ENCODE results near the gene MGLL.
A peak's percentile ranks its signal among the peaks of the same experiment; 100 is the strongest.

Gene MGLL

DNA sequence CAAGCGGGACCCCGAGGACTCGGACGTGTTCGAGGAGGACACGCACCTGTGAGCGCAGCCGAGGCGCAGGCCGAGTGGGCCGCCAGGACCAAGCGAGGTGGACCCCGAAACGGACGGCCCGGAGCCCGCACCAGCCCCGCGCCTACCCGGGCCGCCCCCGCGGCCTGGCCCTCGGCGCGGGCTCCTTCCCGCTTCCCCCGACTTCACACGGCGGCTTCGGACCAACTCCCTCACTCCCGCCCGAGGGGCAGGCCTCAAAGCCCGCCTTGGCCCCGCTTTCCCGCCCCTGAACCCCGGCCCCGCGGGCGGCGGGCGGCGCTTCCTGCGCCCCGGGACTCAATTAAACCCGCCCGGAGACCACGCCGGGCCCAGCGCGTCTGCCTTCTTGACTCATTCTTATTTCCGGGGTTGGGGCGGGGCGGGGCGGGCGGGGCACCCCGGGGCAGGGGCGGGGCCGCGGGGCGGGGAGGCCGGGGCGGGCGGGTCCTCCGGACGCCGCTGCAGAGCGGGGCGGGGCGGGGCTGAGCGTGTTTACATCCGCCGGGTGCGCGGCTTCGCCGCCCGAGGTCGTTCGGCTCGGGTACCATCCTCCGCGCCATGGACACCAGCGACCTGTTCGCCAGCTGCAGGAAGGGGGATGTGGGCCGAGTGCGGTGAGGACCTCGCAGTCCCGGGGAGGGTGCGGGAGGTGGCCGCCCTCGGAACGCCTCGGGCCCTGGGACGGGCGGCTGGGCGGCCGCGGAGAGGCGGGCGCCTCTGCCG is 149.7 kb downstream of the MGLL start, which contains the start of gene ABTB1:
Gene ABTB1 (plus strand): TSS at position 524 of the 762 bp plus-strand sequence. CDS start 74 bp downstream, at position 598.
- no peaks in the 10 kb centered on the region for H3K9me2 ChIP-seq (replicated peaks; ENCODE audit: insufficient read depth, low read length)

DNA sequence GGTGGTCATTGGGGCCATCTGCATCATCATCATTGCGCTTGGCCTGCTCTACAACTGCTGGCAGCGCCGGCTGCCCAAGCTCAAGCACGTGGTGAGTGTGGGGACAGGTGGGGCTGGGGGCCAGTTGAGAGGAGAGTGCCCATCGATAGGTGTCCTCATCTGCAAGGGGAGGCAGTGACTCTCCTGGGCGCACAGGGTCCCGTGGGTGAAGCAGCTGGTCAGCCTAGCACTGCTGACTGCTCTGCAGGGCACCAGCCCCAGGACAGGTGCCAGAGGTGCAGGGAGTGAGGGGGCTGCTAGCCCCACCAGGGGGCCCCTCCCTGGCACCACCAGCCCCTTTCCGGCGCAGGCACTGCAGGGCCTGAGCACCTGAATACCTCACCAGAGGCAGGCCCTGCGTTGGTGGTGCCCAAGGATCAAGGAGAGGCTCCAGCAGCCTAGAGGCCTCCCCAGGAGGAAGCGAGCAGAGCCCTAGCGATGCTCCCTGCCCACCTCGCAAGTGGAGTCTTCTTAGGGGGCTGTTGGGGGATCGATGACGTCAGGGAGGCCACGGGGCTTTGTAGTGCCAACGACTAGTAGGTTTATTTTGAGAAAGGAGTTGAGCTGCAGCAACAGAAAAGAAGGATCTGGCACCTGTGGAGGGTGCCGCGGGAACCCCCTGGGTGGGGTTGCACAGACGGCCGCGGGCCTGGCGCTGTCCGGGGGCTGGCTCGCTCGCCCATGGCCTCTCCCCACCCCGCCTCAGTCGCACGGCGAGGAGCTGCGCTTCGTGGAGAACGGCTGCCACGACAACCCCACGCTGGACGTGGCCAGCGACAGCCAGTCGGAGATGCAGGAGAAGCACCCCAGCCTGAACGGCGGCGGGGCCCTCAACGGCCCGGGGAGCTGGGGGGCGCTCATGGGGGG is 150.5 kb downstream of the MGLL start:
- Histone ChIP-seq H3K4me3 (ENCODE audit: low read length) (peak overlapping the region; percentile 87), H3K9me3 (replicated peaks; ENCODE audit: insufficient read depth, low read length) (no peaks in the 10 kb centered on the region), H3K27ac (ENCODE audit: low read length) (peak overlapping the region; percentile 37; the same call in 1 of the 2 replicates), H3F3A (ENCODE audit: insufficient read depth, low read length) (no peaks in the 10 kb centered on the region), H3K9ac (ENCODE audit: low read length) (peak overlapping the region; percentile 91), H3K36me3 (replicated peaks; ENCODE audit: insufficient read depth, low read length) (no peaks in the 10 kb centered on the region), H4K20me1 (ENCODE audit: insufficient read depth, low read length) (no peaks in the 10 kb centered on the region), H3K9me2 (replicated peaks; ENCODE audit: insufficient read depth, low read length) (no peaks in the 10 kb centered on the region), H3K4me2 (ENCODE audit: low read depth, low read length) (peak overlapping the region; percentile 100), H3K27me3 (replicated peaks; ENCODE audit: insufficient read depth, low read length) (no peaks in the 10 kb centered on the region), H3K79me2 (ENCODE audit: low read length) (no peaks in the 10 kb centered on the region; the same call in 1 of the 2 replicates), H3K4me1 (ENCODE audit: low read length) (0 out of 2 replicates have a peak, but pooled peaks cover 5% of the 10 kb centered on the region), H2AFZ (ENCODE audit: low read length) (peak overlapping the region; percentile 98)
- no peak for TF ChIP-seq EZH2 (optimal IDR thresholded peaks at IDR 0.05; ENCODE audit: low read depth, low read length)
- DNase-seq, result peak; percentile 10

More for the DNA sequence above, 149.7 kb downstream of the MGLL start, which contains the start of gene ABTB1:
- H3K9me3 ChIP-seq (replicated peaks; ENCODE audit: insufficient read depth, low read length), result no peaks in the 10 kb centered on the region
- TF ChIP-seq EZH2 (optimal IDR thresholded peaks at IDR 0.05; ENCODE audit: low read depth, low read length), result no peak
- TF ChIP-seq, protein P1, sequence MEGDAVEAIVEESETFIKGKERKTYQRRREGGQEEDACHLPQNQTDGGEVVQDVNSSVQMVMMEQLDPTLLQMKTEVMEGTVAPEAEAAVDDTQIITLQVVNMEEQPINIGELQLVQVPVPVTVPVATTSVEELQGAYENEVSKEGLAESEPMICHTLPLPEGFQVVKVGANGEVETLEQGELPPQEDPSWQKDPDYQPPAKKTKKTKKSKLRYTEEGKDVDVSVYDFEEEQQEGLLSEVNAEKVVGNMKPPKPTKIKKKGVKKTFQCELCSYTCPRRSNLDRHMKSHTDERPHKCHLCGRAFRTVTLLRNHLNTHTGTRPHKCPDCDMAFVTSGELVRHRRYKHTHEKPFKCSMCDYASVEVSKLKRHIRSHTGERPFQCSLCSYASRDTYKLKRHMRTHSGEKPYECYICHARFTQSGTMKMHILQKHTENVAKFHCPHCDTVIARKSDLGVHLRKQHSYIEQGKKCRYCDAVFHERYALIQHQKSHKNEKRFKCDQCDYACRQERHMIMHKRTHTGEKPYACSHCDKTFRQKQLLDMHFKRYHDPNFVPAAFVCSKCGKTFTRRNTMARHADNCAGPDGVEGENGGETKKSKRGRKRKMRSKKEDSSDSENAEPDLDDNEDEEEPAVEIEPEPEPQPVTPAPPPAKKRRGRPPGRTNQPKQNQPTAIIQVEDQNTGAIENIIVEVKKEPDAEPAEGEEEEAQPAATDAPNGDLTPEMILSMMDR (IDR thresholded peaks at IDR 0.05; ENCODE audit: low read length), result no peak
- TF ChIP-seq EZH2phosphoT487 (IDR thresholded peaks at IDR 0.05; ENCODE audit: low read length), result no peak
- H4K20me1 ChIP-seq (ENCODE audit: insufficient read depth, low read length), result no peaks in the 10 kb centered on the region
- no peaks in the 10 kb centered on the region for H3F3A ChIP-seq (ENCODE audit: insufficient read depth, low read length)
- no peaks in the 10 kb centered on the region for H3K27me3 ChIP-seq (replicated peaks; ENCODE audit: insufficient read depth, low read length)
- peak; percentile 81 for DNase-seq
- peak within 1 kb of the TSS; percentile 87 for H3K4me3 ChIP-seq (ENCODE audit: low read length)
- H3K4me2 ChIP-seq (ENCODE audit: low read depth, low read length), result peak within 1 kb of the TSS; percentile 100
- H3K36me3 ChIP-seq (replicated peaks; ENCODE audit: insufficient read depth, low read length), result no peaks in the 10 kb centered on the region
- peak within 1 kb of the TSS; percentile 91 for H3K9ac ChIP-seq (ENCODE audit: low read length)
- H3K79me2 ChIP-seq (ENCODE audit: low read length), result no peaks in the 10 kb centered on the region; the same call in 1 of the 2 replicates
- peak within 1 kb of the TSS; percentile 98 for H2AFZ ChIP-seq (ENCODE audit: low read length)
- 0 out of 2 replicates have a peak, but pooled peaks cover 5% of the 10 kb centered on the region for H3K4me1 ChIP-seq (ENCODE audit: low read length)
- peak within 1 kb of the TSS; percentile 37; the same call in 1 of the 2 replicates for H3K27ac ChIP-seq (ENCODE audit: low read length)

DNA sequence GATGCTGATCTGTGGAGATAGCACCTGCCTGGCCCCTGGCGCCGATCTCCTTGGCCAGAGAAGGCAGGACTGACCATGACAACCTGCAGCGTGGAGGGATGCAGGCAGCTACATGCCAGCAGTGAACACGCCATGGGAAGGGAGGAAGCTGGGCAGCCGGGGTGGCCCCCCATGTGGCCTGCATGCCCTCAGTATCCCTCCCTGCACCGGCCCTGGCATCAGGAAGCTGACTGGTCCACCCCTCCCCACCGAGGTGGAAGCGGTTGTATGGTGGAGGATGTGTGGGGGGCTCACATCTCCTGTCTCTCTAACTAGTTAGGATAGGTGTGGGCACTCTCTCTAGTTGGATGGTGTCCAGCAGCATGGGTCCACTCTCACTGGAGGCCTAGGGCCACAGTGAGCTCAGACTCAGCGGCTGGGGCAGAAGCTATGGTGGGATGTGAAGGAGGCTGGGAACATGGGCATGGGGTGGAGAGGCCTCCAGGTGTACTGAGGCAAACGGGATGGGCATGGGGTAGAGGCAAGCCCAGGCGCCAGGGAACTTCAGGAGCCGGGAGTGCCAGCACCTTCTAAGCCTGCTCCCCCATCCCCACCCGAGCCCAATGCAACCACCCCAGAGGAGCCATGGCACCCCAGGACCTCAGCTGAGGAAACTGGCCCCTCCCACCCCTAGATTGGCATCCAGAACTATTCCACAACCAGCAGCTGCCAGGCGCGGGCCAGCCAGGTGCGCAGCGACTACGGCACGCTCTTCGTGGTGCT is 151.4 kb downstream of the MGLL start:
- H3K4me3 ChIP-seq (ENCODE audit: low read length), result no peak overlapping the region
- no peak overlapping the region for H2AFZ ChIP-seq (ENCODE audit: low read length)
- H4K20me1 ChIP-seq (ENCODE audit: insufficient read depth, low read length), result no peaks in the 10 kb centered on the region
- H3K27ac ChIP-seq (ENCODE audit: low read length), result no peak overlapping the region
- no peaks in the 10 kb centered on the region for H3F3A ChIP-seq (ENCODE audit: insufficient read depth, low read length)
- DNase-seq, result no peak
- no peaks in the 10 kb centered on the region for H3K9me3 ChIP-seq (replicated peaks; ENCODE audit: insufficient read depth, low read length)
- H3K79me2 ChIP-seq (ENCODE audit: low read length), result no peaks in the 10 kb centered on the region; the same call in 1 of the 2 replicates
- no peaks in the 10 kb centered on the region for H3K9me2 ChIP-seq (replicated peaks; ENCODE audit: insufficient read depth, low read length)
- H3K27me3 ChIP-seq (replicated peaks; ENCODE audit: insufficient read depth, low read length), result no peaks in the 10 kb centered on the region
- H3K36me3 ChIP-seq (replicated peaks; ENCODE audit: insufficient read depth, low read length), result no peaks in the 10 kb centered on the region
- 0 out of 2 replicates have a peak, but pooled peaks cover 5% of the 10 kb centered on the region for H3K4me1 ChIP-seq (ENCODE audit: low read length)
- peak overlapping the region; percentile 100; the same call in 1 of the 2 replicates for H3K4me2 ChIP-seq (ENCODE audit: low read depth, low read length)
- H3K9ac ChIP-seq (ENCODE audit: low read length), result no peak overlapping the region
- TF ChIP-seq EZH2 (optimal IDR thresholded peaks at IDR 0.05; ENCODE audit: low read depth, low read length) (no peak), EZH2phosphoT487 (IDR thresholded peaks at IDR 0.05; ENCODE audit: low read length) (no peak)
- TF ChIP-seq, protein P1 (IDR thresholded peaks at IDR 0.05; ENCODE audit: low read length), result no peak

Data from MM.1S (cell line).